ENCODE results near the gene STRA8. TPM values are rescaled to one million over a fixed set of nuclear protein-coding genes. Genes with fewer than 3 reads are reported as not detected.

Gene STRA8
- polyA plus RNA-seq, 3 donors, result not detected

DNA sequence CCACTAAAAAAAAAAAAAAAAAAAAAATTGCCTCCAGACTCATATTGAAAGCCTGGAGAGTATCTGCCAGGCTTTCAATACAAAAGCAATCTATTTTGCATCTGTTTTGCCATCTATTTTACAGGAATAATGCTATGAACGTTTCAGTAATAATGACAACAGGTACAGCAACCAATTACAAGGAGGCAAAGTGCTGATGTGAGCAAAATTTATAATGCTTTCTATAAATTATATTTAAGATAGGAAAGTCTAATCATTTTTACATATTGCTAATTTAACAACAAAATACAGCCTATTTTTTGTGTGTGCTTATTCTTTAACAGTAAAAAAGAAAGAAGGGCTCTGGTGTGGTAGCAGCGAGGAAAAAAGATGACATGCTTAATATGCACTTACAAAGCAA is 32.3 kb upstream of the STRA8 start:
- no peak for DNase-seq
- H3K36me3 Mint-ChIP-seq, result peaks cover 91 to 98% of the 10 kb centered on the region in 2 donors

DNA sequence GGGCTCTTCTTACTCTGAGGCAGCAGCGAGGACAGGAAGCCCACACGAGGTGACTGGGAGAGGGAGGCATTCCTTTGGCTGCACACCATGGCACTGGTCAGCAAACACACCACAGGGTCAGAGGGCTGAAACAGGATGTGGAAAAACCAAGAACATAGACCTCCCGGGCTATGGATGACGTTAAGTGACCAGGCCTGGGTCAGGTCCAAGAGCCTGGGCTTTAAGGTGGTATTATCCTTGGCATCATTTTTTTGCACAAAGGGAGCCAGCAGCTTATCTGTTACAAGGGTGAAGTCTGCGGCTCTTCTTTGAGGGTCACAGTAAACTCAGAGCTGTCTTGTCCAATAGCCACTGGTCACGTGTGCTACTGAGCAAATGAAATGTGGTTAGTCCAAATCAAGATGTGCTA is 29.3 kb upstream of the STRA8 start:
- no peak overlapping the region for H3K4me2 ChIP-seq (replicated peaks; ENCODE audit: extremely low read depth, low read length, poor library complexity, severe bottlenecking)
- H3K4me1 Mint-ChIP-seq, result peaks cover 28% of the 10 kb centered on the region
- H3K27ac Mint-ChIP-seq, result peak overlapping the region in 1 of 7 donors; percentile 62
- no peak overlapping the region for H3K9ac ChIP-seq (ENCODE audit: insufficient read depth, low read length, poor library complexity, severe bottlenecking)
- no peak overlapping the region for H3K4me3 Mint-ChIP-seq
- no peak overlapping the region for H3K4me3 ChIP-seq (replicated peaks in 1 of 3; ENCODE audit: low read depth in 2 of 3, low read length in 3 of 3)
- DNase-seq, result no peak
- 99% methylated on average over 5 of the region's 6 CpGs for WGBS (ENCODE audit: insufficient coverage)
- H3K79me2 ChIP-seq (ENCODE audit: insufficient read depth, low read length), result no peaks in the 10 kb centered on the region
- peaks cover 0 to 2% (median 0%) of the 10 kb centered on the region in 3 donors for H3K27me3 Mint-ChIP-seq (ENCODE audit: low read depth in 3 of 3)
- H3K36me3 ChIP-seq (replicated peaks in 1 of 2; ENCODE audit: control insufficient read depth in 1 of 2, insufficient read depth in 2 of 2, low read length in 2 of 2), result peaks cover 63 to 71% of the 10 kb centered on the region in 2 donors
- H3K36me3 Mint-ChIP-seq, result peaks cover 75 to 77% of the 10 kb centered on the region in 2 donors
- H4K20me1 ChIP-seq (ENCODE audit: insufficient read depth, low read length), result no peaks in the 10 kb centered on the region
- H3K9me3 ChIP-seq (replicated peaks in 1 of 2; ENCODE audit: control insufficient read depth in 1 of 2, insufficient read depth in 1 of 2, low read length in 2 of 2), result no peaks in the 10 kb centered on the region
- peaks cover 24 to 25% of the 10 kb centered on the region in 2 donors for H3K4me1 ChIP-seq (ENCODE audit: control insufficient read depth in 1 of 2, insufficient read depth in 2 of 2, low read length in 2 of 2)
- intact Hi-C loops (cut with micrococcal nuclease), result no loop called here
- no peaks in the 10 kb centered on the region for H3K27me3 ChIP-seq (ENCODE audit: control insufficient read depth in 2 of 2, insufficient read depth in 2 of 2, low read length in 2 of 2)
- TF ChIP-seq, protein P1, sequence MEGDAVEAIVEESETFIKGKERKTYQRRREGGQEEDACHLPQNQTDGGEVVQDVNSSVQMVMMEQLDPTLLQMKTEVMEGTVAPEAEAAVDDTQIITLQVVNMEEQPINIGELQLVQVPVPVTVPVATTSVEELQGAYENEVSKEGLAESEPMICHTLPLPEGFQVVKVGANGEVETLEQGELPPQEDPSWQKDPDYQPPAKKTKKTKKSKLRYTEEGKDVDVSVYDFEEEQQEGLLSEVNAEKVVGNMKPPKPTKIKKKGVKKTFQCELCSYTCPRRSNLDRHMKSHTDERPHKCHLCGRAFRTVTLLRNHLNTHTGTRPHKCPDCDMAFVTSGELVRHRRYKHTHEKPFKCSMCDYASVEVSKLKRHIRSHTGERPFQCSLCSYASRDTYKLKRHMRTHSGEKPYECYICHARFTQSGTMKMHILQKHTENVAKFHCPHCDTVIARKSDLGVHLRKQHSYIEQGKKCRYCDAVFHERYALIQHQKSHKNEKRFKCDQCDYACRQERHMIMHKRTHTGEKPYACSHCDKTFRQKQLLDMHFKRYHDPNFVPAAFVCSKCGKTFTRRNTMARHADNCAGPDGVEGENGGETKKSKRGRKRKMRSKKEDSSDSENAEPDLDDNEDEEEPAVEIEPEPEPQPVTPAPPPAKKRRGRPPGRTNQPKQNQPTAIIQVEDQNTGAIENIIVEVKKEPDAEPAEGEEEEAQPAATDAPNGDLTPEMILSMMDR (IDR thresholded peaks at IDR 0.05), result no peak
- no peaks in the 10 kb centered on the region for H3K9me3 Mint-ChIP-seq
- no peak overlapping the region for H2AFZ ChIP-seq (ENCODE audit: insufficient read depth, low read depth, low read length, poor library complexity, severe bottlenecking)
- no peak overlapping the region for H3K27ac ChIP-seq (ENCODE audit: low read depth in 1 of 2, low read length in 2 of 2)

More for the DNA sequence above, 32.3 kb upstream of the STRA8 start:
- Mint-ChIP-seq H3K9me3 (no peaks in the 10 kb centered on the region), H3K27me3 (ENCODE audit: low read depth in 3 of 3) (no peaks in the 10 kb centered on the region), H3K4me3 (no peak overlapping the region), H3K27ac (no peak overlapping the region), H3K4me1 (peaks cover 2% of the 10 kb centered on the region)
- no peak overlapping the region for H3K27ac ChIP-seq (ENCODE audit: low read depth in 1 of 2, low read length in 2 of 2)
- no peaks in the 10 kb centered on the region for H3K27me3 ChIP-seq (ENCODE audit: control insufficient read depth in 2 of 2, insufficient read depth in 2 of 2, low read length in 2 of 2)
- TF ChIP-seq, protein P1 (IDR thresholded peaks at IDR 0.05), result no peak
- no peak overlapping the region for H2AFZ ChIP-seq (ENCODE audit: insufficient read depth, low read depth, low read length, poor library complexity, severe bottlenecking)
- H3K4me1 ChIP-seq (ENCODE audit: control insufficient read depth in 1 of 2, insufficient read depth in 2 of 2, low read length in 2 of 2), result no peaks in the 10 kb centered on the region
- no peak overlapping the region for H3K4me3 ChIP-seq (replicated peaks in 1 of 3; ENCODE audit: low read depth in 2 of 3, low read length in 3 of 3)
- H3K36me3 ChIP-seq (replicated peaks in 1 of 2; ENCODE audit: control insufficient read depth in 1 of 2, insufficient read depth in 2 of 2, low read length in 2 of 2), result peaks cover 92 to 100% of the 10 kb centered on the region in 2 donors
- no peak overlapping the region for H3K9ac ChIP-seq (ENCODE audit: insufficient read depth, low read length, poor library complexity, severe bottlenecking)
- H3K9me3 ChIP-seq (replicated peaks in 1 of 2; ENCODE audit: control insufficient read depth in 1 of 2, insufficient read depth in 1 of 2, low read length in 2 of 2), result no peaks in the 10 kb centered on the region
- no peak overlapping the region for H3K4me2 ChIP-seq (replicated peaks; ENCODE audit: extremely low read depth, low read length, poor library complexity, severe bottlenecking)
- no peaks in the 10 kb centered on the region for H3K79me2 ChIP-seq (ENCODE audit: insufficient read depth, low read length)
- intact Hi-C loops (cut with micrococcal nuclease), result no loop called here
- H4K20me1 ChIP-seq (ENCODE audit: insufficient read depth, low read length), result no peaks in the 10 kb centered on the region
- no CpG with 5 or more reads among the region's 2 CpGs for WGBS (ENCODE audit: insufficient coverage)

All from CD14-positive monocyte (primary cell).